HepG2 (cell line): ENCODE data around the gene CSNK1D. TPM values are rescaled to one million over a fixed set of nuclear protein-coding genes. Genes with fewer than 3 reads are reported as not detected.

Experiments used
- ATF2 ChIP-seq: sonication (generic); formaldehyde crosslinking; IDR thresholded peaks from 2 replicates; pipeline ENCODE4 v1.4.0; 2020; ENCODE audit warnings: missing genetic modification reagents
- CHCHD3 ChIP-seq: sonication (generic); formaldehyde crosslinking; IDR thresholded peaks from 2 replicates; pipeline ENCODE4 v1.8.0; 2022; ENCODE audit warnings: mild to moderate bottlenecking, missing genetic modification reagents, moderate library complexity
- CREB3 ChIP-seq: sonication (generic); formaldehyde crosslinking; IDR thresholded peaks from 2 replicates; pipeline ENCODE4 v1.5.0; 2020; ENCODE audit warnings: missing genetic modification reagents
- FOXA3 ChIP-seq: IDR thresholded peaks from 2 replicates; pipeline ENCODE4 v1.6.1; 2016; ENCODE audit warnings: missing genetic modification reagents, missing compliant biosample characterization
- KLF11 ChIP-seq: IDR thresholded peaks from 2 replicates; pipeline ENCODE4 v1.6.1; 2016; ENCODE audit warnings: missing compliant biosample characterization
- KLF16 ChIP-seq, 2 experiments: sonication (generic) in 1 of 2; formaldehyde crosslinking in 1 of 2; IDR thresholded peaks; 2 replicates each; pipeline versions ENCODE4 v1.6.1 to v1.8.0; 2016 to 2023; ENCODE audit warnings: missing genetic modification reagents in 2 of 2, missing compliant biosample characterization in 1 of 2
- MNT ChIP-seq: fragments of 450-650 bp; IDR thresholded peaks from 2 replicates; pipeline ENCODE4 v1.6.1; 2016
- NPAS2 ChIP-seq: sonication (generic); formaldehyde crosslinking; IDR thresholded peaks from 2 replicates; pipeline ENCODE4 v1.8.0; 2022; ENCODE audit warnings: mild to moderate bottlenecking, missing genetic modification reagents, borderline replicate concordance
- SKIL ChIP-seq: sonication (generic); formaldehyde crosslinking; IDR thresholded peaks from 2 replicates; pipeline ENCODE4 v1.8.0; 2022; ENCODE audit warnings: missing genetic modification reagents, mild to moderate bottlenecking, moderate library complexity, borderline replicate concordance
- TBX3 ChIP-seq: fragments of 450-650 bp; IDR thresholded peaks from 2 replicates; pipeline ENCODE4 v1.6.1; 2017; ENCODE audit warnings: antibody characterized with exemption, mild to moderate bottlenecking, inconsistent platforms, borderline replicate concordance
- THAP9 ChIP-seq: sonication (generic); formaldehyde crosslinking; IDR thresholded peaks from 2 replicates; pipeline ENCODE4; 2020; ENCODE audit warnings: missing genetic modification reagents, mild to moderate bottlenecking, borderline replicate concordance
- TOE1 ChIP-seq: sonication (generic); formaldehyde crosslinking; IDR thresholded peaks from 2 replicates; pipeline ENCODE4 v1.4.0; 2020; ENCODE audit warnings: mild to moderate bottlenecking, missing genetic modification reagents
- ZNF205 ChIP-seq: IDR thresholded peaks from 2 replicates; pipeline ENCODE4 v1.6.1; 2018; ENCODE audit warnings: missing biosample characterization, missing genetic modification reagents
- ZNF431 ChIP-seq: sonication (generic); formaldehyde crosslinking; IDR thresholded peaks from 2 replicates; pipeline ENCODE4 v1.9.0; 2022; ENCODE audit warnings: missing genetic modification reagents, low read depth, mild to moderate bottlenecking, borderline replicate concordance
- ZNF552 ChIP-seq: sonication (generic); formaldehyde crosslinking; IDR thresholded peaks from 2 replicates; pipeline ENCODE4 v1.9.0; 2022; ENCODE audit warnings: missing genetic modification reagents, mild to moderate bottlenecking, borderline replicate concordance
- ZNF713 ChIP-seq: sonication (generic); formaldehyde crosslinking; IDR thresholded peaks from 2 replicates; pipeline ENCODE4 v1.4.0; 2020; ENCODE audit warnings: mild to moderate bottlenecking, missing genetic modification reagents
- polyA plus RNA-seq, 8 experiments: library from polyadenylated mRNA; depleted of rRNA in 3 of 8; stranded (reverse) in 7 of 8; unstranded in 1 of 8; fragments of >200 nt; fragmentation: Illumina TruSeq in 4 of 8; extraction: Trizol in 4 of 8; gene quantifications; 2 replicates each; pipeline versions ENCODE4 v1.2.1 to v1.2.3, GENCODE V29; 2011 to 2016; ENCODE audit warnings: low read depth in 4 of 8, missing spikeins in 1 of 8, mixed read lengths in 1 of 8; ENCODE audit not compliant: insufficient read depth in 1 of 8
- total RNA-seq, 5 experiments: library from RNA; depleted of rRNA; stranded (reverse); fragments of >200 nt; fragmentation: Illumina TruSeq; extraction: Trizol; gene quantifications; 2 replicates each; pipeline ENCODE4 v1.2.3, GENCODE V29; 2016; ENCODE audit warnings: low read depth in 1 of 5
- TF ChIP-seq, protein P1 (sequence below): sonication (generic); formaldehyde crosslinking; IDR thresholded peaks from 2 replicates; pipeline ENCODE4 v1.4.0; 2020; ENCODE audit warnings: missing genetic modification reagents, borderline replicate concordance

The CSNK1D gene
- total and polyA plus RNA-seq, 2 of the 13 experiments (the other 11 are each of a cell fraction or from before 2014, with no cell fraction given), result 31.5 to 128 TPM

GRCh38 chr17:82317394-82318168 is 44.1 kb upstream of the CSNK1D start, which contains the start of gene CD7 (continued):
- TF ChIP-seq TBX3, result no peak
- TF ChIP-seq TOE1, result peak; percentile 77; the same call in 1 of the 2 replicates
- TF ChIP-seq ATF2, result peak; percentile 54; the same call in 1 of the 2 replicates
- TF ChIP-seq KLF16 (CRISPR knock-in tag; IDR thresholded peaks at IDR 0.05), result 0 out of 4 replicates have a peak, but pooled peaks of 1 of the 2 experiments have one; percentile 16
- TF ChIP-seq FOXA3 (CRISPR knock-in tag), result no peak
- peak; percentile 86; the same call in 1 of the 2 replicates for TF ChIP-seq ZNF713
- no peak for TF ChIP-seq NPAS2 (CRISPR knock-in tag)
- no peak for TF ChIP-seq SKIL (CRISPR knock-in tag)
- TF ChIP-seq ZNF431 (CRISPR knock-in tag), result no peak
- TF ChIP-seq KLF11 (CRISPR knock-in tag), result no peak
- no peak for TF ChIP-seq MNT
- TF ChIP-seq, protein P1, sequence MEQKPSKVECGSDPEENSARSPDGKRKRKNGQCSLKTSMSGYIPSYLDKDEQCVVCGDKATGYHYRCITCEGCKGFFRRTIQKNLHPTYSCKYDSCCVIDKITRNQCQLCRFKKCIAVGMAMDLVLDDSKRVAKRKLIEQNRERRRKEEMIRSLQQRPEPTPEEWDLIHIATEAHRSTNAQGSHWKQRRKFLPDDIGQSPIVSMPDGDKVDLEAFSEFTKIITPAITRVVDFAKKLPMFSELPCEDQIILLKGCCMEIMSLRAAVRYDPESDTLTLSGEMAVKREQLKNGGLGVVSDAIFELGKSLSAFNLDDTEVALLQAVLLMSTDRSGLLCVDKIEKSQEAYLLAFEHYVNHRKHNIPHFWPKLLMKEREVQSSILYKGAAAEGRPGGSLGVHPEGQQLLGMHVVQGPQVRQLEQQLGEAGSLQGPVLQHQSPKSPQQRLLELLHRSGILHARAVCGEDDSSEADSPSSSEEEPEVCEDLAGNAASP (CRISPR knock-in tag), result peak; percentile 84; the same call in 1 of the 2 replicates
- peak; percentile 20; the same call in 1 of the 2 replicates for TF ChIP-seq THAP9 (CRISPR knock-in tag)
- no peak for TF ChIP-seq CREB3 (CRISPR knock-in tag)
- TF ChIP-seq ZNF552 (CRISPR knock-in tag), result peak; percentile 52; the same call in 1 of the 2 replicates
- TF ChIP-seq CHCHD3 (CRISPR knock-in tag), result no peak
- TF ChIP-seq ZNF205 (CRISPR knock-in tag), result 0 out of 2 replicates have a peak, but pooled peaks have one; percentile 7
